HCT116 (cell line): ENCODE results near the gene GPAT3. TPM values are rescaled to one million over a fixed set of nuclear protein-coding genes. Genes with fewer than 3 reads are reported as not detected.

Source experiments
- ATAC-seq: fragments of 200-7000 bp; cut with Tn5 transposase; 2 replicates; pipeline ENCODE4 v1.9.1; 2020; ENCODE audit warnings: mild to moderate bottlenecking, moderate library complexity
- Bru-seq: library from RNA; stranded (reverse); fragments of 400-500 nt; gene quantifications from one replicate; lab custom pipeline; 2021; lab: Mats Ljungman, UMichigan
- BruChase-seq, 2 experiments: library from RNA; stranded (reverse); fragments of 400-500 nt; gene quantifications; one replicate each; lab custom pipeline; 2021; lab: Mats Ljungman, UMichigan
- BruUV-seq: library from RNA; stranded (reverse); fragments of 400-500 nt; replicated peaks from 2 replicates; lab custom pipeline; 2021; lab: Mats Ljungman, UMichigan
- CTCF ChIA-PET: fragments of 300-600 bp; sonication (Branson Sonifier 250); formaldehyde crosslinking; loops from one replicate; lab custom pipeline; 2021; ENCODE audit warnings: antibody characterized with exemption; lab: Charles Lee
- POLR2A ChIA-PET: fragments of 300-600, 350-600 bp; sonication (Branson Sonifier 250); formaldehyde crosslinking; loops from one replicate; lab custom pipeline; 2021; ENCODE audit warnings: antibody characterized with exemption; lab: Charles Lee
- RAD21 ChIA-PET, 2 experiments: fragments of 300-600 bp; sonication (Branson Sonifier 250); formaldehyde crosslinking; loops; one replicate each; lab custom pipeline; 2023; ENCODE audit warnings: low total read pairs in 2 of 2; ENCODE audit not compliant: uncharacterized antibody in 2 of 2, unreplicated experiment in 2 of 2, low non-redundant PET in 1 of 2; lab: Charles Lee
- DNase-seq: peaks from one replicate; pipeline ENCODE4 v3.0.0-alpha.2; 2010; ENCODE audit warnings: low read depth, low spot score
- H2AFZ ChIP-seq: fragments of 200-600 bp; shearing (Covaris generic), sonication (generic); 2 replicates; pipeline ENCODE4 v1.6.1; 2017; ENCODE audit warnings: low read depth, mixed run types, mixed read lengths, antibody characterized with exemption, low read length; ENCODE audit not compliant: poor library complexity, severe bottlenecking
- H3K27ac ChIP-seq: 2 replicates; pipeline ENCODE4 v1.5.1; 2012; ENCODE audit warnings: low read depth, low read length
- H3K27me3 ChIP-seq: fragments of 200-600 bp; sonication (generic); 2 replicates; pipeline ENCODE4 v1.6.1; 2016; ENCODE audit warnings: mixed run types, low read length, mixed read lengths; ENCODE audit not compliant: insufficient read depth
- H3K36me3 ChIP-seq, 2 experiments: fragments of 200-500 bp in 1 of 2; fragments of 200-600 bp in 1 of 2; sonication (Bioruptor generic) in 1 of 2; sonication (generic) in 1 of 2; 2 replicates each; pipeline versions ENCODE4 v1.5.1 to v1.6.1; 2014 to 2016; ENCODE audit warnings: low read length in 2 of 2, inconsistent platforms in 1 of 2, mixed read lengths in 1 of 2, mixed run types in 1 of 2; ENCODE audit not compliant: insufficient read depth in 2 of 2, control insufficient read depth in 1 of 2
- H3K4me1 ChIP-seq, 2 experiments: fragments of 200-600 bp in 1 of 2; sonication (generic) in 1 of 2; 2 replicates each; pipeline versions ENCODE4 v1.5.1 to v1.6.1; 2012 to 2017; ENCODE audit warnings: low read length in 2 of 2, inconsistent platforms in 1 of 2, mild to moderate bottlenecking in 1 of 2, mixed read lengths in 1 of 2, mixed run types in 1 of 2, moderate library complexity in 1 of 2; ENCODE audit not compliant: insufficient read depth in 2 of 2, control insufficient read depth in 1 of 2
- H3K4me2 ChIP-seq: fragments of 200-600 bp; sonication (generic); 2 replicates; pipeline ENCODE4 v1.6.1; 2017; ENCODE audit warnings: mixed run types, low read length, mixed read lengths
- H3K4me3 ChIP-seq, 2 experiments: fragments of 200-600 bp in 1 of 2; sonication (generic) in 1 of 2; replicated peaks in 1 of 2; 2 replicates each; pipeline ENCODE4 v1.5.1; 2011 to 2016; ENCODE audit warnings: low read length in 2 of 2, control low read depth in 1 of 2, low read depth in 1 of 2, mild to moderate bottlenecking in 1 of 2, mixed read lengths in 1 of 2, mixed run types in 1 of 2
- H3K79me2 ChIP-seq: fragments of 200-600 bp; sonication (generic); 2 replicates; pipeline ENCODE4 v1.6.1; 2017; ENCODE audit warnings: mild to moderate bottlenecking, mixed run types, low read length, moderate library complexity, mixed read lengths; ENCODE audit not compliant: insufficient read depth
- H3K9ac ChIP-seq: fragments of 200-600 bp; sonication (generic); 2 replicates; pipeline ENCODE4 v1.6.1; 2016; ENCODE audit warnings: low read length, mixed read lengths
- H3K9me2 ChIP-seq: fragments of 200-600 bp; sonication (generic), shearing (Covaris generic); 2 replicates; pipeline ENCODE4 v1.6.1; 2017; ENCODE audit warnings: mixed run types, mild to moderate bottlenecking, moderate library complexity; ENCODE audit not compliant: insufficient read depth
- H3K9me3 ChIP-seq, 2 experiments: fragments of 200-500 bp in 1 of 2; fragments of 200-600 bp in 1 of 2; sonication (Bioruptor generic) in 1 of 2; sonication (generic) in 1 of 2; 2 replicates each; pipeline ENCODE4 v1.6.1; 2014 to 2017; ENCODE audit warnings: low read length in 2 of 2, mixed read lengths in 2 of 2, inconsistent platforms in 1 of 2, low read depth in 1 of 2, mild to moderate bottlenecking in 1 of 2, mixed run types in 1 of 2, moderate library complexity in 1 of 2; ENCODE audit not compliant: control insufficient read depth in 1 of 2, insufficient read depth in 1 of 2
- H4K20me1 ChIP-seq: fragments of 200-600 bp; sonication (generic), shearing (Covaris generic); 2 replicates; pipeline ENCODE4 v1.6.1; 2017; ENCODE audit warnings: mixed run types, mild to moderate bottlenecking, moderate library complexity; ENCODE audit not compliant: insufficient read depth
- ATF3 ChIP-seq: IDR thresholded peaks from 2 replicates; pipeline ENCODE4 v1.6.1; 2012
- CBX3 ChIP-seq: IDR thresholded peaks from 2 replicates; pipeline ENCODE4 v1.6.1; 2012; ENCODE audit warnings: low read depth
- EZH2 ChIP-seq: fragments of 200-600 bp; sonication (generic); IDR thresholded peaks from 2 replicates; pipeline ENCODE4 v1.6.1; 2017; ENCODE audit warnings: antibody characterized with exemption, mixed run types
- EZH2phosphoT487 ChIP-seq: fragments of 200-600 bp; IDR thresholded peaks from 2 replicates; pipeline ENCODE4 v1.6.1; 2018; ENCODE audit warnings: antibody characterized with exemption, borderline replicate concordance
- FOSL1 ChIP-seq: IDR thresholded peaks from 2 replicates; pipeline ENCODE4 v1.6.1; 2012; ENCODE audit warnings: low read depth
- JUND ChIP-seq: IDR thresholded peaks from 2 replicates; pipeline ENCODE4 v1.6.1; 2012
- MAX ChIP-seq: IDR thresholded peaks from 2 replicates; pipeline ENCODE4 v1.6.1; 2012
- POLR2AphosphoS5 ChIP-seq: IDR thresholded peaks from 2 replicates; pipeline ENCODE4 v1.6.1; 2011; ENCODE audit warnings: mild to moderate bottlenecking, low read depth, low read length, moderate library complexity
- REST ChIP-seq: IDR thresholded peaks from 2 replicates; pipeline ENCODE4 v1.6.1; 2012; ENCODE audit warnings: low read depth
- SIN3A ChIP-seq: IDR thresholded peaks from 2 replicates; pipeline ENCODE4 v1.6.1; 2012; ENCODE audit warnings: low read depth
- SP1 ChIP-seq: IDR thresholded peaks from 2 replicates; pipeline ENCODE4 v1.6.1; 2012; ENCODE audit warnings: low read depth
- SRF ChIP-seq: IDR thresholded peaks from 2 replicates; pipeline ENCODE4 v1.6.1; 2012; ENCODE audit warnings: low read depth
- ZFX ChIP-seq: fragments of 450-650 bp; IDR thresholded peaks from 2 replicates; pipeline ENCODE4 v1.6.1; 2017
- intact Hi-C: fragments of 100-400 bp; cut with micrococcal nuclease; formaldehyde crosslinking; loops from 2 replicates; pipeline ENCODE4 v1.10.0; 2022
- long read RNA-seq: library from polyadenylated mRNA; unstranded; transcript quantifications from one replicate; pipeline ENCODE4 v2.0.0, GENCODE V29; 2021; ENCODE audit not compliant: unreplicated experiment
- polyA plus RNA-seq: library from polyadenylated mRNA; unstranded; fragments of >200 nt; gene quantifications from 2 replicates; pipeline ENCODE4 v1.2.1, GENCODE V29; 2012; ENCODE audit warnings: missing spikeins
- total RNA-seq: library from RNA; stranded (reverse); gene quantifications from one replicate; pipeline ENCODE4 v1.2.1, GENCODE V29; 2021; ENCODE audit not compliant: unreplicated experiment
- TF ChIP-seq, protein P1 (sequence below), 3 experiments: fragments of 200-600 bp in 1 of 3; sonication (generic) in 1 of 3; IDR thresholded peaks in 2 of 3; conservative IDR thresholded peaks in 1 of 3; 2 replicates each; pipeline ENCODE4 v1.5.1; 2012 to 2017; ENCODE audit warnings: low read depth in 2 of 3, low read length in 2 of 3, antibody characterized with exemption in 1 of 3, borderline replicate concordance in 1 of 3, control low read depth in 1 of 3, mild to moderate bottlenecking in 1 of 3, mixed read lengths in 1 of 3, mixed run types in 1 of 3, moderate library complexity in 1 of 3; ENCODE audit not compliant: insufficient read depth in 1 of 3
- TF ChIP-seq, protein P2 (sequence below): IDR thresholded peaks from 2 replicates; pipeline ENCODE4 v1.6.1; 2011; ENCODE audit warnings: mild to moderate bottlenecking, low read length, moderate library complexity; ENCODE audit not compliant: insufficient replicate concordance; ENCODE audit errors: extremely low read depth

The GPAT3 gene
- total RNA-seq (36.7 TPM), Bru-seq, nascent RNA (percentile 86 among the genes with signal in this experiment), BruChase-seq, experiment 1, labeled RNA remaining after a 6-hour chase (percentile 86 among the genes with signal in this experiment), BruChase-seq, experiment 2, labeled RNA remaining after a 2-hour chase (percentile 70 among the genes with signal in this experiment)
- 12.4 and 18.9 TPM in 2 replicates for polyA plus RNA-seq
- long read RNA-seq, transcript GPAT3-201 (12 exons, 2,625 nt) = major isoform, 105 of 146 reads
- long read RNA-seq, transcript GPAT3-202 (13 exons, 2,631 nt) = minor isoform, 17 of 146 reads
- long read RNA-seq, partial matches to known transcripts = 7 of 146 reads
- long read RNA-seq, other reads (novel, unspliced or antisense) = 16 of 146 reads

DNA sequence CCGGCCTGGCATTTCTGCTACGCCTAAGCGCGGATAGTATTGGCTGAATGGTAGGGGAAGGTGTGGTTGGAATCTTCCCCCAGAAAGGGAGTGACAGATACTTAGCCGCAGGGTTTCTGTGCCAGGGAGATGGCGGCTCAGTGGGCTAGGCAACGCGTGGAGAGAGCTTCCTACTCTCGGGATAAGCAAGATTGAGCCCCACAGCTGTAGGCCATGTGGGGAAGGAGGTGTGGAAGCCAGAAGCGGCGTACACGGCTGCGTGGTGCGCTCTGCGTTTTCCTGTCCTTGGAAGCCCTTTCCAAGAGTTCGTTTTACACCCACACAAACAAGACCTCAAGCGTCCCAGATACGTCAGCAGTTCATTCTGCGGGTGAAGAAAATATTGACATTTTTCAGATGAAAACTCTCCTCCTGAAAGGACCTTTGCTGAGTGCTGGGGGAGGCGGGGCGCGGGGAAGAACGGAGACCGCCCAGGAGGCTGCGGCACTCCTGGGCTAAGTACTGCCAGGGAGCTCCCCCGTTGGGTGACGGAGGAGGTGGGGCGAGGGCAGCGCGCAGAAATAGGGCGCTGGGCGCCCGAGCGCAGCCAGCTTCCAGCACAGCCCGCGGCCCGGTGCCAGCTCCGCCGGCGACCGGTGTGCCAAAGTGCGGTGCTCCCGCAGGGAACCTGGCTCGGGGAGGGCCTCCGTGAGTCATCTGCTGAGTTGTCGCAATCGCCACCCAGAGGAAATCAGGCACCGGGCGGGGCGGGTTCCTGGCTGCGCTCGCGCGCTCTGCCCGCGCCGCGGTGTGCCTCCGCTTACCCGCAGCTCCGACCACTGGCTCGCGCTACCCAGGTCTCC is at the start of gene GPAT3:
TSS of gene GPAT3 (plus strand) at position 589 of the 842 bp plus-strand sequence. CDS start 515 bp downstream, outside the sequence.
- H3K4me1 ChIP-seq = peaks cover 7 to 34% of the 10 kb centered on the region in 2 experiments
- no peaks in the 10 kb centered on the region; a peak in 1 of 4 replicates for H3K36me3 ChIP-seq
- H3K9ac ChIP-seq = peak within 1 kb of the TSS; percentile 93
- ATAC-seq = peak; percentile 89
- POLR2A ChIA-PET = interaction anchor here (0.8 to 2.4 kb wide), 7 partner anchors 10 to 21 kb away, joined by 3 to 11 read pairs (median 3); no protein-coding TSS in a partner anchor
- intact Hi-C loops = no loop called here
- H3K4me3 ChIP-seq = peak within 1 kb of the TSS; percentile 86 to 99
- H3K79me2 ChIP-seq = peaks cover 36% of the 10 kb centered on the region
- CTCF ChIA-PET = interaction anchor here (1.0 kb wide), 1 partner anchor 12 kb away, joined by 3 read pairs; no protein-coding TSS in a partner anchor
- BruUV-seq = TSS peak; percentile 90
- peak; percentile 75 for DNase-seq
- peak within 1 kb of the TSS; percentile 93 for H3K4me2 ChIP-seq
- peak within 1 kb of the TSS; percentile 72 for H2AFZ ChIP-seq
- H3K27me3 ChIP-seq = no peaks in the 10 kb centered on the region
- H3K27ac ChIP-seq = peak within 1 kb of the TSS; percentile 71
- H3K9me2 ChIP-seq = no peaks in the 10 kb centered on the region
- RAD21 ChIA-PET = interaction anchor here in 1 of 2 experiments (0.5 kb wide), 1 partner anchor 1047 kb away, joined by 4 read pairs; no protein-coding TSS in a partner anchor
- H3K9me3 ChIP-seq = no peaks in the 10 kb centered on the region
- no peaks in the 10 kb centered on the region for H4K20me1 ChIP-seq
- TF ChIP-seq, protein P1, sequence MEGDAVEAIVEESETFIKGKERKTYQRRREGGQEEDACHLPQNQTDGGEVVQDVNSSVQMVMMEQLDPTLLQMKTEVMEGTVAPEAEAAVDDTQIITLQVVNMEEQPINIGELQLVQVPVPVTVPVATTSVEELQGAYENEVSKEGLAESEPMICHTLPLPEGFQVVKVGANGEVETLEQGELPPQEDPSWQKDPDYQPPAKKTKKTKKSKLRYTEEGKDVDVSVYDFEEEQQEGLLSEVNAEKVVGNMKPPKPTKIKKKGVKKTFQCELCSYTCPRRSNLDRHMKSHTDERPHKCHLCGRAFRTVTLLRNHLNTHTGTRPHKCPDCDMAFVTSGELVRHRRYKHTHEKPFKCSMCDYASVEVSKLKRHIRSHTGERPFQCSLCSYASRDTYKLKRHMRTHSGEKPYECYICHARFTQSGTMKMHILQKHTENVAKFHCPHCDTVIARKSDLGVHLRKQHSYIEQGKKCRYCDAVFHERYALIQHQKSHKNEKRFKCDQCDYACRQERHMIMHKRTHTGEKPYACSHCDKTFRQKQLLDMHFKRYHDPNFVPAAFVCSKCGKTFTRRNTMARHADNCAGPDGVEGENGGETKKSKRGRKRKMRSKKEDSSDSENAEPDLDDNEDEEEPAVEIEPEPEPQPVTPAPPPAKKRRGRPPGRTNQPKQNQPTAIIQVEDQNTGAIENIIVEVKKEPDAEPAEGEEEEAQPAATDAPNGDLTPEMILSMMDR (IDR thresholded peaks at IDR 0.05 in 2 of 3, conservative IDR thresholded peaks at IDR 0.05 in 1 of 3; ENCODE audit: borderline replicate concordance in 1 of 3, insufficient read depth in 1 of 3, low read depth in 2 of 3, low read length in 2 of 3) = no peak
- peak; percentile 81 for TF ChIP-seq FOSL1
- TF ChIP-seq REST = no peak
- TF ChIP-seq ZFX = peak; percentile 45; the same call in 1 of the 2 replicates
- peak; percentile 83 for TF ChIP-seq JUND
- peak; percentile 38 for TF ChIP-seq SP1
- no peak for TF ChIP-seq EZH2
- peak; percentile 61 for TF ChIP-seq MAX
- peak; percentile 67 for TF ChIP-seq CBX3
- no peak; the same call in 1 of the 2 replicates for TF ChIP-seq ATF3
- TF ChIP-seq SRF = no peak
- TF ChIP-seq POLR2AphosphoS5 = peak; percentile 81
- no peak for TF ChIP-seq EZH2phosphoT487
- peak; percentile 70 for TF ChIP-seq SIN3A
- TF ChIP-seq, protein P2, sequence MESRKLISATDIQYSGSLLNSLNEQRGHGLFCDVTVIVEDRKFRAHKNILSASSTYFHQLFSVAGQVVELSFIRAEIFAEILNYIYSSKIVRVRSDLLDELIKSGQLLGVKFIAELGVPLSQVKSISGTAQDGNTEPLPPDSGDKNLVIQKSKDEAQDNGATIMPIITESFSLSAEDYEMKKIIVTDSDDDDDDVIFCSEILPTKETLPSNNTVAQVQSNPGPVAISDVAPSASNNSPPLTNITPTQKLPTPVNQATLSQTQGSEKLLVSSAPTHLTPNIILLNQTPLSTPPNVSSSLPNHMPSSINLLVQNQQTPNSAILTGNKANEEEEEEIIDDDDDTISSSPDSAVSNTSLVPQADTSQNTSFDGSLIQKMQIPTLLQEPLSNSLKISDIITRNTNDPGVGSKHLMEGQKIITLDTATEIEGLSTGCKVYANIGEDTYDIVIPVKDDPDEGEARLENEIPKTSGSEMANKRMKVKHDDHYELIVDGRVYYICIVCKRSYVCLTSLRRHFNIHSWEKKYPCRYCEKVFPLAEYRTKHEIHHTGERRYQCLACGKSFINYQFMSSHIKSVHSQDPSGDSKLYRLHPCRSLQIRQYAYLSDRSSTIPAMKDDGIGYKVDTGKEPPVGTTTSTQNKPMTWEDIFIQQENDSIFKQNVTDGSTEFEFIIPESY = no peak
